Endothelial cell of umbilical vein (primary cell): ENCODE results near the gene ST6GALNAC4. TPM values are rescaled to one million over a fixed set of nuclear protein-coding genes. Genes with fewer than 3 reads are reported as not detected.

Source experiments
- BruUV-seq: library from RNA; stranded (reverse); fragments of 400-500 nt; replicated peaks from 2 replicates; lab custom pipeline; 2021; lab: Mats Ljungman, UMichigan
- CTCF ChIA-PET: fragments of 300-600, 350-600 bp; sonication (Branson Sonifier 250); formaldehyde crosslinking; loops from one replicate; lab custom pipeline; 2021; ENCODE audit warnings: antibody characterized with exemption, inconsistent platforms; lab: Charles Lee
- POLR2A ChIA-PET: fragments of 300-600, 350-600 bp; sonication (Branson Sonifier 250); formaldehyde crosslinking; loops from one replicate; lab custom pipeline; 2021; ENCODE audit warnings: antibody characterized with exemption, inconsistent platforms; lab: Charles Lee
- DNase-seq: peaks from one replicate; pipeline ENCODE4 v3.0.0-alpha.2; 2011; ENCODE audit warnings: low read depth, low spot score
- FAIRE-seq: peaks from 2 replicates; lab custom pipeline; 2011; peaks lifted over from hg19 to GRCh38; lab: Jason Lieb, UNC
- H2AFZ ChIP-seq: 2 replicates; pipeline ENCODE4 v1.6.0; 2012; ENCODE audit warnings: low read depth, low read length, control low read depth, inconsistent platforms
- H3K27ac ChIP-seq: 2 replicates; pipeline ENCODE4 v1.5.1; 2011; ENCODE audit warnings: low read depth, mild to moderate bottlenecking, control low read depth, low read length, moderate library complexity; ENCODE audit not compliant: insufficient read depth
- H3K27me3 ChIP-seq, 2 experiments: 2 replicates each; pipeline versions ENCODE4 v1.6.0 to v1.6.1; 2011; ENCODE audit warnings: low read length in 2 of 2, mixed read lengths in 1 of 2; ENCODE audit not compliant: control insufficient read depth in 2 of 2, insufficient read depth in 2 of 2
- H3K36me3 ChIP-seq, 2 experiments: 2 replicates in 1 of 2; 3 replicates in 1 of 2; pipeline ENCODE4 v1.5.1; 2011; ENCODE audit warnings: low read length in 2 of 2, mild to moderate bottlenecking in 1 of 2, moderate library complexity in 1 of 2; ENCODE audit not compliant: control insufficient read depth in 2 of 2, insufficient read depth in 2 of 2; ENCODE audit errors: extremely low read depth in 1 of 2
- H3K4me1 ChIP-seq: 3 replicates; pipeline ENCODE4 v1.5.1; 2011; ENCODE audit warnings: mild to moderate bottlenecking, low read length; ENCODE audit not compliant: control insufficient read depth, insufficient read depth; ENCODE audit errors: extremely low read depth
- H3K4me2 ChIP-seq: 2 replicates; pipeline ENCODE4 v1.6.1; 2011; ENCODE audit warnings: low read length, control low read depth, mixed read lengths; ENCODE audit not compliant: insufficient read depth
- H3K4me3 ChIP-seq, 3 experiments: fragments of 200-600 bp in 1 of 3; sonication (generic), shearing (Covaris generic) in 1 of 3; replicated peaks in 1 of 3; 2 replicates each; pipeline ENCODE4 v1.5.1; 2011 to 2016; ENCODE audit warnings: control low read depth in 3 of 3, low read length in 3 of 3, mild to moderate bottlenecking in 2 of 3, inconsistent platforms in 1 of 3, low read depth in 1 of 3, moderate library complexity in 1 of 3; ENCODE audit not compliant: insufficient read depth in 1 of 3
- H3K79me2 ChIP-seq: 2 replicates; pipeline ENCODE4 v1.6.0; 2012; ENCODE audit warnings: low read length, inconsistent platforms; ENCODE audit not compliant: control insufficient read depth, insufficient read depth
- H3K9ac ChIP-seq: replicated peaks from 2 replicates; pipeline ENCODE3; 2011; ENCODE audit warnings: low read length, control low read depth; ENCODE audit not compliant: insufficient read depth; ENCODE audit errors: extremely low read depth
- H3K9me1 ChIP-seq: replicated peaks from 3 replicates; pipeline ENCODE4 v1.6.0; 2011; ENCODE audit warnings: mild to moderate bottlenecking, low read length; ENCODE audit not compliant: control insufficient read depth, insufficient read depth; ENCODE audit errors: extremely low read depth
- H3K9me3 ChIP-seq: replicated peaks from 2 replicates; pipeline ENCODE4 v1.5.1; 2012; ENCODE audit warnings: low read length, inconsistent platforms; ENCODE audit not compliant: control insufficient read depth, insufficient read depth
- H4K20me1 ChIP-seq: replicated peaks from 2 replicates; pipeline ENCODE3; 2011; ENCODE audit warnings: mild to moderate bottlenecking, low read length; ENCODE audit not compliant: control insufficient read depth, insufficient read depth; ENCODE audit errors: extremely low read depth
- CTCF ChIP-seq, 2 donors: IDR thresholded peaks; 1 replicate in 1 of 2; 2 replicates in 1 of 2; pipeline ENCODE4 v1.5.1; 2011; ENCODE audit warnings: low read length in 2 of 2, mild to moderate bottlenecking in 2 of 2, moderate library complexity in 2 of 2, control low read depth in 1 of 2, inconsistent platforms in 1 of 2, low read depth in 1 of 2; ENCODE audit not compliant: insufficient read depth in 1 of 2; ENCODE audit errors: extremely low read depth in 1 of 2
- EZH2 ChIP-seq: IDR thresholded peaks from 2 replicates; pipeline ENCODE4 v1.6.1; 2012; ENCODE audit warnings: borderline replicate concordance, low read depth, mild to moderate bottlenecking, moderate library complexity, low read length, inconsistent platforms; ENCODE audit not compliant: severe bottlenecking
- FOS ChIP-seq: IDR thresholded peaks from 2 replicates; pipeline ENCODE4 v1.6.1; 2011; ENCODE audit warnings: mild to moderate bottlenecking, low read length, moderate library complexity, borderline replicate concordance; ENCODE audit not compliant: insufficient read depth
- GATA2 ChIP-seq: IDR thresholded peaks from 2 replicates; pipeline ENCODE4 v1.7.0; 2011; ENCODE audit warnings: low read depth, mild to moderate bottlenecking, moderate library complexity, mixed read lengths, low read length; ENCODE audit not compliant: insufficient read length, insufficient read depth
- JUN ChIP-seq: IDR thresholded peaks from 2 replicates; pipeline ENCODE4 v1.6.1; 2011; ENCODE audit warnings: borderline replicate concordance, low read depth; ENCODE audit not compliant: insufficient read length, insufficient read depth
- MAX ChIP-seq: IDR thresholded peaks from 2 replicates; pipeline ENCODE4 v1.6.1; 2011; ENCODE audit not compliant: insufficient read depth, insufficient read length
- MYC ChIP-seq: IDR thresholded peaks from one replicate; pipeline ENCODE4 v1.6.1; 2011; ENCODE audit warnings: mild to moderate bottlenecking, low read depth, low read length
- POLR2A ChIP-seq: IDR thresholded peaks from 2 replicates; pipeline ENCODE4 v1.6.1; 2012; ENCODE audit warnings: low read depth, mild to moderate bottlenecking, control low read depth, low read length
- POLR2AphosphoS5 ChIP-seq: IDR thresholded peaks from 2 replicates; pipeline ENCODE4 v1.6.1; 2012; ENCODE audit warnings: low read depth, mild to moderate bottlenecking, control low read depth, low read length, moderate library complexity; ENCODE audit not compliant: insufficient read depth
- dilution Hi-C: fragments of 300-500 bp; cut with MboI; formaldehyde crosslinking; loops from one replicate; pipeline ENCODE4 v1.15.0; 2019; ENCODE audit warnings: low sequenced_read_pairs; ENCODE audit not compliant: extremely low pct_ligation_motif_present
- intact Hi-C: fragments of 100-400 bp; cut with micrococcal nuclease; formaldehyde crosslinking; loops from one replicate; pipeline ENCODE4 v1.10.0; 2022
- polyA plus RNA-seq, 4 experiments: library from polyadenylated mRNA; depleted of rRNA in 3 of 4; stranded (reverse) in 3 of 4; unstranded in 1 of 4; fragments of >200 nt; gene quantifications; 2 replicates each; pipeline versions ENCODE4 v1.2.1 to v1.2.3, GENCODE V29; 2011 to 2012; ENCODE audit warnings: missing spikeins in 1 of 4
- total RNA-seq: library from RNA; stranded (reverse); gene quantifications from 2 replicates; pipeline ENCODE4 v1.2.3, GENCODE V29; 2021

Gene ST6GALNAC4
- total and polyA plus RNA-seq, 2 donors (not counting 3 experiments of a cell fraction or from before 2014, with no cell fraction given): 45.9 to 85.3 TPM

GRCh38 chr9:127892831-127893230 lies 24.0 kb downstream of the ST6GALNAC4 start:
- dilution Hi-C loops (no loop called here), intact Hi-C loops (no loop called here)
- Histone ChIP-seq H3K27me3 (no peaks in the 10 kb centered on the region), H4K20me1 (no peaks in the 10 kb centered on the region), H3K4me1 (peaks cover 6% of the 10 kb centered on the region), H2AFZ (no peak overlapping the region), H3K36me3 (peaks cover 9 to 47% of the 10 kb centered on the region in 2 experiments), H3K27ac (no peak overlapping the region), H3K9me1 (no peaks in the 10 kb centered on the region), H3K4me3 (no peak overlapping the region), H3K79me2 (peaks cover 7% of the 10 kb centered on the region), H3K4me2 (no peak overlapping the region), H3K9me3 (no peaks in the 10 kb centered on the region), H3K9ac (no peak overlapping the region)
- no TSS peak for BruUV-seq
- TF ChIP-seq MYC (no peak), EZH2 (no peak), CTCF (IDR thresholded peaks at IDR 0.05; ENCODE audit: extremely low read depth in 1 of 2, insufficient read depth in 1 of 2, low read depth in 1 of 2, low read length in 2 of 2) (no peak)
- CTCF ChIA-PET: interaction anchor here (1.0 kb wide), 1 partner anchor 10 kb away, joined by 3 read pairs; no protein-coding TSS in a partner anchor
- no peak for DNase-seq
- no peak for FAIRE-seq
- POLR2A ChIA-PET: no interaction called here

GRCh38 chr9:127890053-127890452 lies 26.8 kb downstream of the ST6GALNAC4 start:
- H2AFZ ChIP-seq: no peak overlapping the region
- no peaks in the 10 kb centered on the region for H4K20me1 ChIP-seq
- no peaks in the 10 kb centered on the region for H3K79me2 ChIP-seq
- H3K9ac ChIP-seq: no peak overlapping the region
- H3K27me3 ChIP-seq: no peaks in the 10 kb centered on the region
- peaks cover 15 to 49% of the 10 kb centered on the region in 2 experiments for H3K36me3 ChIP-seq
- H3K4me1 ChIP-seq: no peaks in the 10 kb centered on the region
- no peaks in the 10 kb centered on the region for H3K9me3 ChIP-seq
- FAIRE-seq: no peak
- no peaks in the 10 kb centered on the region for H3K9me1 ChIP-seq
- no peak overlapping the region for H3K4me3 ChIP-seq
- no TSS peak for BruUV-seq
- no peak overlapping the region for H3K27ac ChIP-seq
- intact Hi-C loops (no loop called here), dilution Hi-C loops (no loop called here)
- ChIA-PET POLR2A (no interaction called here), CTCF (interaction anchor here (1.4 to 1.7 kb wide), 2 partner anchors 8 to 20 kb away, joined by 5 to 6 read pairs; no protein-coding TSS in a partner anchor)
- no peak for DNase-seq
- H3K4me2 ChIP-seq: no peak overlapping the region
- TF ChIP-seq EZH2: no peak
- no peak for TF ChIP-seq MAX
- no peak for TF ChIP-seq POLR2AphosphoS5
- no peak for TF ChIP-seq POLR2A
- TF ChIP-seq GATA2: no peak
- TF ChIP-seq FOS: no peak
- no peak for TF ChIP-seq JUN
